ENCODE data around the gene FANCG.
A peak's percentile ranks its signal among the peaks of the same experiment; 100 is the strongest.

Gene FANCG

DNA sequence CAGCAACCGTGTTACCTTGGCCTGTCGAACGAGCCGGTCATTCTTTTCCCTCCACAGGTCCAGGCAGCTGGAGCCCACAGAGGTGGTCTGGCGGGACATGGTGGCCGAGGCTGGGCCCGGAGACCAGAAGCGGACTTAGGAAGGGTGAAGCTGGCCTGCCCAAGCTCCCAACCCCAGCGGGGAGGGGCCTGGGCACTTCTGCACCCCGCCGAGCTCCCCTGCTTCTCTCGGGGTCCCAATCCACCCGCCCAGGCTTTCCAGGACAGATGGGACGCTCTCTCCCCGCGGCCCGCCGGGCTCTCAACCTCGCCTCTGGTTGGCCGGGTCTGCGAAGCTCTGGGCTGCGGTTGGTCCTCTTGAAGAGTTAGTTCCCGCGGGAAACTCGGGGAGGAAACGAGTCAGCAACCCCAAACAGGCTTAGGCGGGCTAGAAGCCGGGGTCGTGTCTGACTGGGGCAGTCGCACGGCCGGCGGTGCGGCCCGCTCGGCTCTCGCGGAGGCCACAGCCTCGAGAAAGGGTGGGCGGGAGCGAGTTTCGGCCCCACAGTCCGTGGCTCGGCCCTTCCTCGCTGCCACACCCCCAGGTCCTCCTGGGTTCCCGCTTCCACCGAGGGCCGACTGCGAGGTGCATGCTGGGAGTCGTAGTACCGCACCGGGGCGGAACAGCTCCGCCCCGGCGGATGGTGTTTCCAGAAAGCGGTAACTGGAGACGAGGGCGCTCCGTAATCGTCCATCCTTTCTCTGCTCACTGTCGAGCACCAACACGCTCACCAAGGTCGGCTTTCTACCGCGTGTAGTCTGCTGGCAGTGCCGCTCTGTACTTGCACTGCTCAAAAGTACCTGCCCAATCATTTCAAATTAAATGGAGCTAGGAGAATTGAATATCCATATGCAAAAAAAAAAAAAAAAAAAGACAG is at the start of gene FANCG:
Gene FANCG, minus strand, starts transcription at position 517 of the 916 bp plus-strand sequence. Its CDS starts 418 bp downstream, at position 99.
- peak; percentile 64 to 76 (median 65) for DNase-seq (ENCODE audit: low read depth in 2 of 3, low spot score in 2 of 3)

DNA sequence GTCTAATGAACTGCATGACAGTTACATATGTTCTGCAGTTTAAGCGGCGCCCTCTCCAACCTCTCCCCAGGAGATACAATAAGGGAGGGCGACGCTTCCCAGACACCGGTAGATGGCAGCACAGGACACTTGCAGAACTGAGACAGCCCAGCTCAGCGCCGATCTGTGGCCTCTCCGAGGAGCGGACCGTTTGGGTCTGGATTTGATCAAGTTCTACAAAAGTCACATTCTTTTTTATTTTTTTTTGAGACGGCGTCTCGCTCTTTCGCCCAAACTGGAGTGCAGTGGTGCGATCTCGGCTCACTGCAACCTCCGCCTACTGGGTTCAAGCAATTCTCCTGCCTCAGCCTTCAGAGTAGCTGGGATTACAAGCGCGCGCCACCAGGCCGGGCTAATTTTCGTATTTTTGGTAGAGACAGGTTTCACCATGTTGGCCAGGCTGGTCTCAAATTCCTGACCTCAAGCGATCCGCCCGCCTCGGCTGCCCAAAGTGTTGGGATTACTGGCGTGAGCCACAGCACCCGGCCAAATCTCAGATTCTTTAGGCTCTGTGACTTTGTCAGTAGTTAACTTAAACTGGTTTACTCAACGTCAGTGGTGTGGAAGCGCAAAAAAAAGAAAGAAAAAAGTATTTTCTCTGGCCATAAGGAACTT is 37.3 kb upstream of the FANCG start:
- peak; percentile 51 to 71 (median 65) for DNase-seq (ENCODE audit: low read depth in 2 of 3, low spot score in 2 of 3)

DNA sequence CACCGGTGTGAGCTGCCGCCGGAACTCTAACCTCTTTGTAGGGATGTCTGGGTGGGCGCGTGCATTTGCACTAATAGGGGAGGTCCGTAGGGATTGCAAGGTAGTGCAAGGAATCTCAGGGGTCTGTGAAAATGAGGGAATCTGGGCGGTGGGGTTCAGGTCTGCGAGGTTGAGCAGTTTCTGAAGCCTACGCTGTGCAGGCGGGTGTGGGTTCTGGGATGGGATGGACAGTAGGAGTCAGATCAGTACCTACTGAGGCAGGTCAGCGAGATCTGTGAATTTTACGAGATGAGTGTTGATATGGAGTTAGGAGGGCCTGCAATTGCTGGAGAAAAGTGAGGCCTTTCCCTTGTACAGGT is 36.8 kb upstream of the FANCG start:
- no peak for DNase-seq (ENCODE audit: low read depth in 2 of 3, low spot score in 2 of 3)

DNA sequence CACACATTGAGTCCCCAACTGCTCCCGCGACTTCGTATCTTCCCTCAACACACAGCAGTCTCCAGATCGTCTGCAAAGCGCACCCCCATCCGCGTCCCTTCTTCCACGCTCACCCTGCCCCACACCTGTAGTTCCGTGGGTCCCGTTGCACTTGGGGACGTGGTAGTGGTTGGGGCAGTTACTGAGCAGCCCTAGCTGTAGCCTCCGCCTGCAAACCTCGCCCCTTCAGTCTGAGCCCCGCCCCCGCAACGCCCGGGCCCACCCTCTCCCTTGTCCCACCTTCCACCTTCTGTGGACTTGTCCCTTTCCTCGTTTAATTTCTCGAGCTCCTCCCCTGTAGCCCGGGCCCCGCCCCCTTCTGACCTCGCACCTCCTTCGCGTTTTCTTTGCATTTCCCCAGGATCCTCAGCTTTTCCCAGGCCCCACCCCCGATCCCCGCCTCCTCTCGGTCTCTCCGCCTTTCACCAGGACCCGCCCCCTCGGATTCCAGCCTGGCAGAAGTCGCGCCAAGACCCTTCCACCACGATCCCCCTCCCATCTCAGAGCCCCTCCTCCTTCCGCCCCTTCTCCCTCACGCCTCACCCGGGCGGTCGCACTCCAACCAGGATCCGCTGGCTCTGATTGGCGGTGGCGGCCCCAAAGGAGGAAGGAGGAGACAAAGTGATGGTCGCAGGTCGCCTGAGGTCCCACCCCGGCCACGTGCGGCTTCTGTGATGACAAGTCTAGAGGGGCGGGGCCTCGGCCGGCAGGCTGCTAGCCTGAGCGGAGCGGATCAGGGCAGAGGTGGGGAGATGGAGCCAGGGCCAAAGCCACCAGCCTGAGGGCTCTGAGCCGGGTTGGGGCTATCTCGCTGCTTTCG is 36.2 kb upstream of the FANCG start, which contains the start of gene ATOSB:
Gene ATOSB, minus strand, starts transcription at position 183 of the 859 bp plus-strand sequence. CDS start 7,588 bp downstream, outside the sequence.
- peak; percentile 78 to 86 (median 81) for DNase-seq (ENCODE audit: low read depth in 2 of 3, low spot score in 2 of 3)

DNA sequence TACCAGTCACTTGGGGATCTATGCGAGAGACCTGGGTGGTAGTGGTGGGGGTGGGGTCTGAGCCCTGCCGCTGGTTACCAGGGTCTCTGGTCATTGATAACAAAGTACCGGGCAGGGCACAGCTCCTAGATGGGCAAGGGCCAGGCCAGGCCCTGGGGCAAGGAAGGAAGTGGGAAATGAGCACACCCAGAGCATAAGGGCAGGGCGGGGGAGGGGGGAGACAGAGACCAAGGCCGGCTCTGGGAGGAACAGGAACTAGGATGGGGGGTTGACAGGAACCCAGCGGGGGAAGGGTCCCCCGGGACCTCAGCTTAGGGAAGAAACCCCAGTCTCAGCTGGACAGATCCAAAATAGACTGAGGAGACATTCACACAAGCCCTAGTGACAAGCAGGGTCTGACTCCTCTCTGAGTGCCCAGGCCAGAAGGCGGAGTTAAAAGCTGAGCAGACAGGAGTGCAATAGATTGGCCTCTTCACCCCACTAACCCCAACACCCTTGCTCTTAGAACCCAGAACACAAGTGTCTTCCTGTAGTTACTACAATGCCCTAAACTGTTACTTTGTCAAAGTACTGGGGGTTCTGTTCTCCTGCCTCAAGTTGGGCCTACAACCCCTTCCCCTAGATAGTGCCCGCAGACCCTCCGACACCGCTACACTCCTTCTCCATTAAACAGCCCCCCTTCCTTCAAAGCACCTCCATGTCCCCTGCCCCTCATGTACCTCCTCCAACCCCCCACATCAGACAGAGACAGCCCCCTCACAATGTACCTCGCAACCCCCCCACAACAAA is 35.3 kb upstream of the FANCG start:
- no peak for DNase-seq (ENCODE audit: low read depth in 2 of 3, low spot score in 2 of 3)

DNA sequence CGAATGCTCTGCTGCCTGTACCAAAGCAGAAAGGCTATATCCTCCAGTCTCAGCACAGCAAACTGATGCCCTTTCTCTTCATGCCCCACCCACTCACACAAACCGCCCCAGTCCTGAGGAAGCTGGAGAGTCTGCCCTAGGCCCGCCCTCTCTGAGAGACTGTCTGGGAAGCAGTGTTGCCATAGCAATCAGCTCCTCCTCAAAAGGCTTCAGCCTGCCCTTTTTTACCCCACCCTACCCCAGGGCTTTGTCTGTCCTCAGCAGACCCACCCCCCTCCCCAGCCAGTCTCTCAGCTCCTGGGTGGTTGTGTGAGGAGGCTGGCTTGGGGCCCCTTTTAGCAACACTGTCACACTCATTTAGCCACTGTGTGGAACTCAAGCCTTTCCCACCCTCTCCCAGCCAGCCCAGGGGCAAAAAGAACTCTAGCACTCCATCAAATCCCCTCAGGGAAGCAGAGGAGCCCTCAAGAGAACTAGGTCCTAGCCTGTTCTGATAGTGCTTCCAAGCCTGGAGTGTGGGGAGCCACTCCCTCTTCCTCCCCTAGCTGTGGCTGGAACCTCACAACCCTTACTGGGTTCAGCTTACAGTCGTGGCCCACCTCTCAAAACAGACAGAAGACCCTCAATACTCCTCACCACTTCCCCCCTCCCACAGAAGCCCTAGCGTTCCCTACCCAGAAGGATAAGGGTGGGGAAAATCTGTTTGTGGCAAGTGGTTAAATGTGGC is 34.5 kb upstream of the FANCG start:
- peak in 1 of 3 experiments; percentile 37 for DNase-seq (ENCODE audit: low read depth in 2 of 3, low spot score in 2 of 3)

DNA sequence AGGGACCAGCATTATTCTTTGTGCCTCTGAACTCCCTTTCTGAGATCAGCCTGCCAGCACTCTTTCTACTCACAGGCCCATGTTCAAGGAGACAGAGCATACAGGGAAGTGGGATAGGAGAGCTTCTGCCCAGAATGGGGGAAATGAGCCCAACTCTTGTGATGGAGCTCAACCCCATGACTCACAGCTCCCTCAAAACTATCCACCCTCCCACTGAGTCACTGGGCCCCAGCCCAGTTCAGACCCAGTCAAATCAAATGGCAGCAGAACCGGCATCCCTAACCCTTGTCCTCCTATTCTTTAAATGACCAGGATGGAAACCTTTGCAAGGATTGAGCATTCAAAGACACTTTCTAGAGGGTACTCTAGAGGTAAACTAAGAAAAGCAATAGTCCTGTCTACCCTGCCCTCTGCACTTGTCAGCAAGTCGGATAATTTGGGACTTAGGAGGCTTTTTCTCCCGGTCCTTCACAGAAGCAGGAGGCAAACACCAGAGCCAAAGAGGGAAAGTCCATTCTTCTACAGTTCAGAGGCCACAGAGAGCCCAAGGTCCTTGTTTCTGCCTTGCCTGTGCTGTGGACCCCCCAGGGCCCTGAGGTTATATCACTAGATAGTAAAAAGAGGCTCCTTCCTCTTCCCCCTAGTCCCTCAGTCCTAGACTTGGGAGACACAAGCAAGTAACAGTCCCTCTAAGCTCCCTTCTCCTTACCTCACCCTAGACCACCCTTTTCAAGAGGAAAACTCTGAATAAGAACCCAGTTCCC is 32.7 kb upstream of the FANCG start:
- no peak for DNase-seq (ENCODE audit: low read depth in 2 of 3, low spot score in 2 of 3)

DNA sequence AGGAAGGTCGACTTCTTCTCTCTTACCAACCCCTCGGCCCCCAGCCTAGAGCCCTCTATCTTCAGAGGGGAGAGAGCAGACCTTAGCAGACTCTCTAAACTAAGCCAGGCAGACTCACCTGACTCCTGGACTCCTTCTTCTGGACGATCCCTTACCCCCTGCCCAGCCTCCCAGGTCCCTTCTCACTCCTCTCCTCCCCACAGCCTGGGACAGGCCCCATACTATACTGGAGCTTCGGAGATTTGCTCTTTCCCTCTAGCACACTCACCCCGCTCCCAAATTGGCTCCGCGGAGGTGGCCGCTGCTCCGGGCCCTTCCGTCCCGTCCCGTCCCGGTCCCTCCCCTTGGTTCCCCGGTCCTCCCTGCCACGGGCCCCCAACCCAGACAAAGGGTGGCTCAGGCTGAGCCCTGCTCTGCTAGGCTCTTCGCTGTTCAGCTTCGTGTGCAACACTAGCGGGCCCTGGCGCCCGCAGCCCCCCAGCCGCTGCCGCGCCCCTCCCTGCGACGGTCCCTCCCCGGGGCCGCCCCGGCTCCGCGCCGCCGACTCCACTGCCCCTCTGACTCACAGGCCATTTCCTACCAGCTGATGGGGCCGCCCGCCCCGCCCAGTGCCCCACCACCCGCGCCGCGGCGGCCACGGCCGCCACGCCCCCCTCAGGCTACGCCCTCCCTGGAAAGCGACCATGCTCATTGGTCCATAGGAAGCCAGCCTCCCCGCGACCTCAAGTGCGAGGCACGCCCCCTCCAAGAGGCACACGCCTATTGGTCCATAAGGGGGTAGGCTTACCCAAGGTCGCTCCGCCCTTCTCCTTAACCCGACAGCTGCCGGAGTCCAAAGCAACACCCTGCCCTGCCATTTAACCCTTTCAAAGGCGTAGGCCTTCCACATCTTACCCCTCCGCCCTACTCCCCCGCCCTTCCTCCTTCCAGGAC is 31.5 kb upstream of the FANCG start:
- peak; percentile 83 to 89 (median 86) for DNase-seq (ENCODE audit: low read depth in 2 of 3, low spot score in 2 of 3)

DNA sequence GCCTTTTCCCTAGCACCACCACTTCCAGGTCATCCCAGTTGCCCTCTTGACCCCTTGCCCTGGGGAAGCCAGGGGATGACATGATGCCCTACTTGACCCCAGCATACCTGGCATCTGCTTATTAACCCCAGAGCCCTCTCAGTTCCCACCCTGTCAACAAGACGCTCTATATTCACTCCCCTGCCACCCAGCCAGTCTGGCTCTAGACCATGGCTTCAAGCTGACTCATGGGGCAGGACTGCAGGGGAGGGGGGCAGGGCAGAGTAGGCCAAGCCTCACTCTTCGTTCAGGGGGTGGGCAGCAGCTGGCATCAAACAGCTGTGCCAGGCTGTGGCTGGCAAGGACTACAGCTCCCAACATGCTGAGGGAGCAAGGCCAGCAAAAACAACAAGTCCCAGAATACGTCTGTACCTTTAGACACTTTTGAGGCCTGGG is 30.6 kb upstream of the FANCG start:
- no peak for DNase-seq (ENCODE audit: low read depth in 2 of 3, low spot score in 2 of 3)

DNA sequence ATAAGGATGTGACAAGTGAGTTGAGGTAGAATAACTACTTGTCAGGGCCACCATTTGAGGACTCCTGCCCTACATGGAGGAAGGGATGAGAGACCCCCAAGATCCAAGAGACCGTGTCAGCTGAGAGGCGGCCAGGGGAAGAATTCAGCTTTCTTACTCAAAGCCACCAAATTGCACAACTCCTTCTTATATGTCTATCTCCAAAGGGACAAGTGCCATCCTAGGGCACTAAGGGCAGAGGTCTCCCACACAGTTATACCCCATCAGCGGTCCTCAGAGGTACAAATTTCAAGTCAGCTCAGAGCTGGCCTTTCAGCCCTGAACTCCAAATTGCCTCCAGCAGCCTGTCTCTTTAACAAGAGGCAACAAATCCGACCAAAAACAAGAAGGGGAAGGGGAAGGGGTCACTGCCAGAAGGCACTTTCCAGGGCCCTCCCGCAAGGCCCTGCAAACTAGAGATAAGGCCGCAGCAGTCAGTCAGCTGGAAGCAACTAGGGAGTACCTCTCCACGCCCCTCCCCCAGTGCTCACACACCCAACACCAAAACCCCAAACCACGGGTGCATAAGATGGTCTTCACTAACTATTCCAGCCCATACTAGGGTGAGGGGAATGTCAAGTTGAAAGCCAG is 29.3 kb upstream of the FANCG start:
- no peak for DNase-seq (ENCODE audit: low read depth in 2 of 3, low spot score in 2 of 3)

DNA sequence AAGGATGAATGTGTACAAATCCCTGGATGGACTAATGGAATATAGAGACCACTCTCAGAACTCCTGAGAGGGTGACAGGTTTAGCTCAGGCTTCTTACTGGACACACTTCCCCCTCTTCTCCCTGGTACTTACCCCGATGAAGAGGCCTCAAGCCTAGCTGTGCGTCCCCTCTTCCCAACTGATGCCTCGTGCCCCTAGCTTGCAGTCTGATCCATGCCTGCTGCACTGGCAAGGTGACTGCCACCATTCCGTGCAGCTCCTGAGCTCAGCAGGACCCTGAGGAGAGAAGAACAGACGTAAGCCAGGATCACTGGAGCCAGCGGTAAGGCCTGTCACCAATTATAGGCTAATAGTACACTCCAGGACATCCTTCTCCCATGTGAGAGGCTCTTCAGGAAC is 28.7 kb upstream of the FANCG start:
- DNase-seq (ENCODE audit: low read depth in 2 of 3, low spot score in 2 of 3), result no peak

DNA sequence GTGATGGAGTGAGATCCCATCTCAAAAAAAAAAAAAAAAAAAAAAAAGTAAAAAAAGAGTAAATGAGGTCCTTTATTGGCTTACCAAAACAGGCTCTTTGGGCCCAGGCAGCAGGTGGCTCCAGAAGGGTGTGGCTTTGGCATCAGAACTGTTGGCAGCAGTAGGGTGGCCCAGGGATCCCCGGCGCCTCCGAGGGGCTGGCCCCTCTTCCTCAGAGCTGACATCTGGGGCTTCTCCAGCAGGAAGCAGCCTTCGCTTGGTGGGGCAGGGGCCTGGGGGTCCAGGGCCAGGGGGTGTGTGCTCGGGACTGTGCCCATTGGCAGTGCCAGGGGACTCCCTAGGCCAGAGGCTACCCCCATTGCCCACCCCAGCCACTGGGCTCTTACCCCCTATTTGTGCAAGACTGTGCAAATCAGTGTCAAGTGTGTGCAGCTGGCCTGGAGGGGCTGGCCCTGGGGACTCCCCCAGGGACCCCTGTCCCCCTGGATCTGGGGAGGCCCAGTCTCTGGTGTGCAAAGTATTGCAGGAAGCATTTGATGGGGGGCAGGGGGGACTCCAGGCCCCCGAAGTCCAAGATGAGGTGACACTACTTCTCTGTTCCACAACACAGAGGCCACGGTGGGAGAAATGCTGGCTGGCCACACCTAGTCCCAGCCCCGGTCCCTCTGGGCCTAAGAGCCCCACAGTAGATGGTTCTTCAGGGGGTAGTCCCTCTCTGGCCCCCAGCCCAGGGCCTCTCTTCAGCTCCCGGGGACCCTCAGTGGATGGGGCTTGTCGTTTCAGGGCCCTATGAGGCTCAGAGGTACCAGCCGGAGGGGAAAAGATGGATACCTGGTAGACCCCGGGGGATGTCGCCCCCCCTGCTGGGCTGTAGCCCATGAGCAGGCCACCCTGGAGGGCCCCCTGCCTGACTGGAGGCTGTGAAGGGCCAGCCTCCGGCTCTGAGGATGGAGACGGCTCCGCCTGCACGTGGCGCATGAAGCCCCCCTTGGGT is 27.9 kb upstream of the FANCG start:
- no peak for DNase-seq (ENCODE audit: low read depth in 2 of 3, low spot score in 2 of 3)

DNA sequence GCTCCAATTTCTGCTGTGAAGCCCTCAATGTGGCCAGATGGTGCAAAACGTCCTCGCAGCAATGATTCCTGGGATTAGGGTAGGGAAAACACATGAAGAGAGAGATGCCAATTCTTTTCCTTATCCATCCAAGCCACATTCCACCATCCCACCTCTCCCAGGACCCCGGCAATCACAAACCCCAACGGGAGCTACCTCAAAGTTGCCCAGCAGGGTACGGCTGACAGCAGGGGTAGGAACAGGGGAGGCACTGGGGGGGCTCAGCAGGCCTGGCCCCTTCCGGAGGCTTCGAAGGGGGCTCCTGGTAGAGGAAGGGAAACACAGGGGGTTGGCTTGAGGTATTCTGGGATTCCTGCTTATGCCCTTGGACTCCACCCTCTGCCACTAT is 26.6 kb upstream of the FANCG start:
- DNase-seq (ENCODE audit: low read depth in 2 of 3, low spot score in 2 of 3), result no peak

DNA sequence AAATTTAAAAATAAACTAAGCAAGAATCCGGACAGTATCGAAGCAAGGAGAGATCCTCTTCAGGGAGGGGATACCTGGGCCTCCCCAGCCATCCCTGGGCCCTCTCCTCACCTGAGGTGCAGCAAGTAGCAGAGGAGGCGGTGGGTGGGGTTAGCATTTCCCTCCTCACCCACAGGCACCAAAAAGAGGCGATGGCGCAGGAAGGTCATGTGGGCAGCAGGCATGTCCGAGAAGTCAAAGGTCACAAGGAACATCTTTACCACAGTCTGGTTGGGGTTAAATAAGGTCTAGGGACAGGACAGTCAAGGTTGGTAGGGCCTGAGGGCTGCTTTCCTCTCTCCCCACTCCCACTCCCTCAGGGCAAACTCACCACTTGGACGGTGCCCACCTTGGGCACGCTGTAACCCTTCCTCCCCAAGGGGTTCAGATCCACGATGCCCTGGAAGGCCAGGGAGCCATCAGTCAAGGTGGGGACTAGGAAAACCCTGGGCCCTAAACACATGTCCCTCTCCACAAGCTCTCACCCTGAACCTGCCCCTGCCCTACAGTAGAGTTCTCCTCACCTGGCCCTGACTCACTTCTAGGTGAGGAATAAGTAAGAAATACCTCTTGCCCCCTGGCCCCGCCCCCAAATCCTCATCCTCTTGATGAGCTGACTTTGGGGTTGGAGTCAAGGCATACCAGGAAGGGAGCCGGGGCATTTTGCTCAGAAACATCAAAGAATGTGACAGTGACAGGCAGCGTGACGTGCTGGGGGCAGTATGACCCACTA is 26.0 kb upstream of the FANCG start:
- DNase-seq (ENCODE audit: low read depth in 2 of 3, low spot score in 2 of 3), result no peak

DNA sequence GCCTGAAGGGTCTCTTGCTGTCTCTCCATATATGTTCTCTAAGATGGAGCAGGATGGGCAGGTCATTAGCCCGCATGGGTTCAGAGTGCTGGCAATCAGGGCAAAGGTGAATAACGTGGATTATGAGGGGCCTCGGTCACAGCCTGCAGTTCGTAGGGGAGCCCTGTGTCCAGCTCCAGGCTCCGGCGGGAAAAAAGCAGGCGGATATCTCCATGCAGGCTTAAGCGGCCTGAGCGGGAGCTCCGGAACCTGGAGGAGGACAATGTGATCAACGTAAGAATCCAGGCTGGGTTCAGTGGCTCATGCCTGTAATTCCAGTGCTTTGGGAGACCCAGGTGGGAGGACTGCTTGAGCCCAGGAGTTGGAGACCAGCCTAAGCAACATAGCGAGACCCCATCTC is 25.4 kb upstream of the FANCG start:
- no peak for DNase-seq (ENCODE audit: low read depth in 2 of 3, low spot score in 2 of 3)

DNA sequence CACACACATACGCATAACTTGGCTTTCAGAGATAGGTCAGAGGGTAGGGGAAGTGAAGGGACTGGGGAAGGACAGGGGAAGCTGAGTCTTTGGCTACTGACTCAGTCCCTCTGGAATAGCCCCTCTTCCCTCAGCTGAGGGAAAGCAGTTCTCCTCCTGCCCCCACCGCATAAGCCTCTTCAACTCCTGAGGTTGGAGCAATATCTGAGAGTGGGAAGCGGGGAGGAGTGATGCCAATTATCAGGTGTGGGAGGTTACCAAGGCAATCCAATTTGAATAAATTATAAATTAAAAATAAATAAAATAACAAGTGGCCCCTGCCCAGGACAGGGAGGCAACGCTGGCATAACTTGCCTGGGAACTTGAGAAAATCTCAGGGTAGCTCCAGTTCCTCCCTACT is 24.8 kb upstream of the FANCG start:
- DNase-seq (ENCODE audit: low read depth in 2 of 3, low spot score in 2 of 3), result no peak

Data from activated CD8-positive, alpha-beta memory T cell treated with anti-CD3 and anti-CD28 coated beads for 48 hours (primary cell).